HG03342 (cell line): ENCODE results near the gene SLC4A8.
"Not testable (repeated sequence)": the region's sequence is repeated elsewhere in the genome, so short reads cannot be mapped to it uniquely, and the experiment has no call there.

Experiments
- ATAC-seq: cut with Tn5 transposase; IDR thresholded peaks from one replicate; pipeline ENCODE4 v1.9.1; 2021; ENCODE audit warnings: mild to moderate bottlenecking, moderate library complexity; ENCODE audit not compliant: unreplicated experiment

The SLC4A8 gene

GRCh38 chr12:51424094-51424661, 453 bp upstream of the SLC4A8 start:
- no peak for ATAC-seq

GRCh38 chr12:51428256-51428655, 3.6 kb downstream of the SLC4A8 start:
- no peak for ATAC-seq

- no peak for ATAC-seq
Measured at GRCh38 chr12:51429700-51430099, 5.1 kb downstream of the SLC4A8 start.

GRCh38 chr12:51430196-51430895, 5.7 kb downstream of the SLC4A8 start:
- no peak for ATAC-seq

- ATAC-seq, result no peak
Measured at GRCh38 chr12:51432921-51433320, 8.3 kb downstream of the SLC4A8 start.

- no peak for ATAC-seq
Measured at GRCh38 chr12:51434305-51434704, 9.7 kb downstream of the SLC4A8 start.

GRCh38 chr12:51437431-51437830, 12.8 kb downstream of the SLC4A8 start:
- no peak for ATAC-seq

- no peak for ATAC-seq
Measured at GRCh38 chr12:51439330-51439729, 14.7 kb downstream of the SLC4A8 start.

- ATAC-seq, result no peak
Measured at GRCh38 chr12:51441583-51441982, 17.0 kb downstream of the SLC4A8 start.

GRCh38 chr12:51442324-51442723, 17.7 kb downstream of the SLC4A8 start:
- ATAC-seq, result no peak

- no peak for ATAC-seq
Measured at GRCh38 chr12:51443573-51443972, 18.9 kb downstream of the SLC4A8 start.

GRCh38 chr12:51448618-51449256, 24.1 kb downstream of the SLC4A8 start:
- ATAC-seq, result no peak

GRCh38 chr12:51449580-51450246, 25.1 kb downstream of the SLC4A8 start:
- ATAC-seq, result no peak

GRCh38 chr12:51450333-51450732, 25.7 kb downstream of the SLC4A8 start:
- ATAC-seq, result no peak

GRCh38 chr12:51450806-51451205, 26.2 kb downstream of the SLC4A8 start:
- ATAC-seq, result no peak

- not testable (repeated sequence) for ATAC-seq
Measured at GRCh38 chr12:51454016-51454415, 29.4 kb downstream of the SLC4A8 start.

GRCh38 chr12:51455050-51455449, 30.4 kb downstream of the SLC4A8 start:
- ATAC-seq, result not testable (repeated sequence)

GRCh38 chr12:51458635-51459034, 34.0 kb downstream of the SLC4A8 start:
- ATAC-seq, result no peak

GRCh38 chr12:51460519-51460918, 35.9 kb downstream of the SLC4A8 start:
- no peak for ATAC-seq

- ATAC-seq, result no peak
Measured at GRCh38 chr12:51465491-51465890, 40.9 kb downstream of the SLC4A8 start.

- no peak for ATAC-seq
Measured at GRCh38 chr12:51470116-51470515, 45.5 kb downstream of the SLC4A8 start.
